Ammon's horn (tissue), 1 donor: ENCODE measurements around the gene TMEM238L.

Experiments
- DNase-seq: peaks from one replicate; pipeline ENCODE4 v3.0.0-alpha.2; 2016; ENCODE audit warnings: low spot score

Gene TMEM238L

DNA sequence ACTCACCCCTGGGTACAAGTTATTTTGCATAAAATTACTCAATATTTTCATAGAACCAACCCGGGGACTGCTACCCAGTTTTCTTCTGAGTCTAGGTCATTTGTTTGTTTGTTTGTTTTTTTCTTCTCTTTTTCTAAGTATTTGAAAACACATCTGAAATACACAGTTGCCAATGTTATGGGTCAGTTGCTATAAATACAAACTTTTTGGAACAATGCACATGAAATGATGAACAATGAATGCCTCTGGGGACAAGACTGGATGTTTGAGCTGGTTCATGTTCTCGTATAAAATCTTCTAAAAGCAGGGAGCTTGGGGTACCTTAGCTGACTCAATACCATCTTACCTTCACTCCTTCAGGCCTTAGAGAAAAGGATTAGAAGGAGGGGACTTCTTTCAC is 30.5 kb downstream of the TMEM238L start:
- DNase-seq = no peak

DNA sequence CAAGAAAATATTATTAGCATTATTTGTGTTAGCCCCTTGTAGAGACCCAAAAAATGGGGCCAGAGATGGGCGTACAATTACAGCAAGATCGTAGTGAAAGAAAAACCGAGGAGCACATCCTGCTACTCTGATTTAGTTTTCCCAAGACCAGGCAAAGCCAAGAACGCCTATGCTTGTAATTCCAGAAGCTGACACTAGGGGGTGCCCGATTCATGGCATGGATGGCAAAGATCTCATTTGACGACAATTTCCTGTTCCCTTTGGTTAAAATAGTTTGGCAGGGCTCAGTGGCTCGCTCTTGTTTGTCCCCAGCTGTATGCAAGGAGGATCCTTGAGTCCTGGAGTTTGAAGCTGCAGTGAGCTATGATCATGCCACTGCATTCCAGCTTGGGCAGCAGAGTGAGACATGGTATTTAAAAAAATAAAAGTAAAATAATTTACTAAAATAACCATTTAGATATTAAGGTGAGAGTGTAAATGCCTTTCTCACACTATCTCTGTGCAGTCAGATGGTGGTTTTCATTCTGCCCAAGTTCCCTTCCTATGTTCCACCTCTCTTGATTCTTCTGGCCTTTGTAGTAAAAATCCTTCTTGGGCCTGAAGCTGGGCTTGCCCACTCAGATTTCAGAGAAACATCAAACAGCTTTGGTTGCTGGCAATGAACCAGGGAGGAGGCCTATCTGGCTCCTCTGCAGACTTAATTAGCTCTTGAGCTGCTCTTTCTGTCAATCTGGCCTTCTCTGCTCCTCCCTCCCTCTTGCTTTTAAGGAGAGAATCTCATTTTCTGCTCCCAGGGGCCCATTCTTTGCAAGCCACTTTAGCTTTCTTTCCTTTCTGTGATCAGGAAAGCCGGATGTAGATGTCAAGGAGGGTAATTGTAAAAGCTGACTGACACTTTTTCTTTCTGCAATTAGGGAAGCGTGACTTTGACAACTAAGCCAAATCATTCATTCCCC is 31.2 kb downstream of the TMEM238L start:
- peak; percentile 42 for DNase-seq

DNA sequence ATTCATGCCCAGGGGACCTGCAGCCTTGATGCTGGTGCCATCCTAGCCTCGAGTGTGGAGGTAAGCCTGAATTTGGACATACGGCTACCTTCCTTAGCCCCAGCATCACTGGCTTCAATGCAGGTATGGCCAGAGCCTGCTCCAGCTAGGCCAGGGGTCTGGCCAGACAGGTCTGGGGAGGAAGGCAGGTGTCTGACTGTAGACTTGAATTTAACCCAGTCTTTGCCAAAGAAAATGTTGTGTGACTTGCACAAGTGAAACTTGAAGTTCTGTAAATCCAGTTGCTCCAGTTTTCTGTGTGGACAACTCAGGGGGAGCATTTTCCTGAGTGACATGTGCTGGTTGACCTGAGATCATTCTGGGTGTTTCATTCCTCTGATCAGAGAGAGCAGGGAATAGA is 32.8 kb downstream of the TMEM238L start:
- DNase-seq = no peak

DNA sequence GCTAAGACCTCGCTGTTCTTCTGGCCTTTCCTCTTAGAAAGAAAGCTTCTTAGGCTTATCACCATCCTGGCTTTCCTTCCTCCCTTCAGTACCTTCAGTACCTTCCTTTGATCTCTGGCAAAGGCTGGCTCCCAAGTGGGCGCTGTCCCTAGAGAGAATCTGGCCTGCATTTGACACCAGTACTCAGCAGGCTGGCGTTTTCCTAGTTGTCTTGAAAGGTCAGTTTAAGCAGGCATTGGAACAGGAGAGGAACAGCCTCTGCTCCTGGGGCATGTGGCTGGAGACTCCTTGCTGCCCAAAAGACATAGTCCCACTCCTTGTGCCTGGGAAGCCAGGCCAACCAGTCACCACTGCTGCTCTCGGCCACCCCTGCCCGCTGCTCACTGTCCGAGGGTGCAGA is 34.1 kb downstream of the TMEM238L start:
- DNase-seq = no peak

DNA sequence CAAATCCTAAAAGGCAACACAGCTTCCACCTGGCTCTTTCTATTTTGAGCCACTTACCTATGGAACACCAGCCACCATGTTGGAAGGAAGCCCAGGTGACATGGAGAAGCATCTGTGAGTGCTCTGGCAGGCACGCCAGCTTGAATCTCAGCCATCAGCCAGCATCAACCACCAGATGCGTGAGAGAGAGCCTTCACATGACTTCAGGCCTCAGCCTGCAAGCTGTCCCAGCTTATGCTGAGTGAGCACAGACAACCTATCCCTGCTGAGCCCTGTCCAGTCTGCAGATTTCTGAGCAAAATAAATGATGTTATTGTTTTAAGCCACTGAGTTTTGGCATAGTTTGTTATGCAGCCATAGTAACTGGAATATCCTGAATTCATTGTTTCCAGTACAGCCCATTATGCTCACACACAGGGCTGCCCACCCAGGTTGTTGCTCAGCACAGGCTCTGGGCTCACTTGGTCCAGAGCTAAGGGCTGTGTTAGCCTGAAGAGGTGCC is 35.1 kb downstream of the TMEM238L start:
- DNase-seq = peak; percentile 33

DNA sequence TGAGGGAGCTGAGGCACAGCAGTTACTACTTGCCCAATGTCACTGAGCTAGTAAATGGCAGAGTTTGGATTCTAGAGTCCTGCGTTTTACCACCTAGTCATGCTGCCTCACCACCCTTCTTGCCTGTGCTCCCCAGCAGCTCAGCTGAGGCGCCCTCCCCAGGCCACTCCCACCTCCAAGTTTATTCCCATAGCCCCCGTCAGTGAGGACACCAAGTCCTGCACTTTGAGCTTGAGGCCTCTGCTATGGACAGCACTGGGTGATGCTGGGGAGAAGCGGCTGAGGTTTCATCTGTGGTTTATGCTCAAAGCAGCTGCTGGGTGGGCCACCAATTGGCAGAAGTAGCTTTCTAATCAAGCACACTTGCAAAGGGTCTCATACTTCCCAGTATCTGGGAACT is 36.7 kb downstream of the TMEM238L start:
- no peak for DNase-seq

DNA sequence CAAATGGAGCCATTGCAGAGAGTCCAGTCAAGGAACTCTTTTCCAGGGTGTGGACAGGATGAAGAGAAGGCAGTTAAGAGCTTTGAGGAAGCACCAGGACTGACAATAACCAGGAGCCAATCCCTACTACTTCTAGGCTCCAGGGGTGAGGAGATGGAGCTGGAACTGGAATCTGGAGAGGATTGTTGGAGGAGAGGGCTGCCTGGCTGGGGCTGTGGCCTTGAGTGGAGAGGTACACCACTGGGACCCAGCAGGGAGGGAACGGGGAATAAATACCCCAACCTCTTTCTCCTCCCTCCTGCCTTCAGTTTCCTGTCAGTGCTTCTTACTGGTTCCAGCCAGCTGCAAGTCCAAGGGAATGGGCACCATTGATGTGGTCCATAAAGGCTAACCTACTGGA is 41.9 kb downstream of the TMEM238L start:
- DNase-seq = no peak

DNA sequence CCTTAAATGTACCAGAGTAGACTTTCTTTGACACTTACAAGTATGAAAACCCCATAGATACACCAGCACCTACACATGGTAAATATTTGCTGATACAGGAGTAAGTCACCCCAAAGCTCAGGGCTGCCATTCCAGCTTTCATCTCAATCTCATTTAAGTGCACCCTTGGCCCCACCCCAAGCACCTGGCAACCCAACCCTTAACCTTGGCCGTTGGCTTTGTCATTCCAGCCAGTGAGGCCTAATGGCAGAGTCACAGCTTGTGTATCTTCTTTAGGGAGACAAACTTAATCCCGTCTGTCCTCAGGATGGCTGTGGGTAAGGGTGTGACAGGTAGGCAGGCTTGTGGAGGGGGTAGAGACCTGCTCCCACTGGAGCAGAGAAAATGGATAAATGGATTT is 42.6 kb downstream of the TMEM238L start:
- no peak for DNase-seq

DNA sequence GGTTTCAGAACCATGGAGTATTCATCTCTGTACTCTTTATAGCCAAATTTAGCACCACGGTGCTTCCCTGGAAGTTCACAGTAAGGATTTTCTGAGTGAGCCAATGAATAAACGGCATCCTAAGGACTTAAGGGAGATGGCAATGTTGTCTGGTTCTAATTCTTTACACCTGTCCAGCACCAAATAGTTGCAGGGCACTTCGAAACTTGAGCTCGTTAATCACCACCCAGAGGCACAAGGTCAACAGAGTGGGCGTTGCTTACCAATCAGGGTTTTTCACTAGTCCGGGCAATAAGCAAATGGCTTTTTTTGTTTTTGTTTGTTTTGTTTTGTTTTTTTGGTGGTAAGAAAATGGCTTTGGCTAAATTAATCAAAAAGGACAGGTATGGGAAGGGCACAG is 45.8 kb downstream of the TMEM238L start:
- no peak for DNase-seq

DNA sequence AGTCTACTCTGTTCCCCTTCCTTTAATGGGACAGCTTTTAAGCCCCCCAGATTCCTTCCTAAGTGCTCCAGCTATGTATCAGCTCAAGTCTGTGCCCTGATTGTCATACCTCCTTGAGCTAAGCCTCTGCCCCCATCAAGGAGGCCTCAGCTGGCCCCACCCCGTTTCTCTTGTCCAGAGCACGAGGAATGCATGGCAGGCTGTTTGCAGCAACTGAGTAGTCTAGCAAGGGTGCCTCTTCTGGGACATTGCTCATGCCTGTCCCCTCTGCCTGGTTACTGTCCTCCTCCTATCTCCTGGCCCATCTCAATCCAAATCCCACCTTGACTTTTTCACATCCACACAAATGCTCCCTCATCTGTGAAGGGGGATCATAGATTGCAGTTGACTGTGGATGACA is 46.3 kb downstream of the TMEM238L start:
- DNase-seq = no peak

DNA sequence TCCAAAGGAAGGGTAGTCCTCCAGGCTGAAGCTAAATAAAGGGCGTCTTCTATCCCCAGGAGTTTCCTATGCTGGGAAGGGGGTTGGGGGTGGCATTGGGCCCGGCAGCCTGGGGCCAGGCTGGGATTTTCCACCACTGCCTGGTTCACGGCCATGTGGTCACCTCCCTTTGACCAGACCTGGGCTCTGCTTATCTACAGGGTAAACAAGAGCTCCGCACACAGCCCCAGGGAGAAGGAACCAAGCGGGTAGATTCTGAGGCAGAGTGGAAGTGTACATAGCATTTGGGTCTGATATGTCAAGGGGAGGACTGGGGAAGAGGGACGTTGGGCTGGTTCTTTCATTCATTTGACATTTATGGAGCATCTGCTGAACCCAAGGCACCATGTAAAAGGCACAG is 46.8 kb downstream of the TMEM238L start:
- DNase-seq = no peak

DNA sequence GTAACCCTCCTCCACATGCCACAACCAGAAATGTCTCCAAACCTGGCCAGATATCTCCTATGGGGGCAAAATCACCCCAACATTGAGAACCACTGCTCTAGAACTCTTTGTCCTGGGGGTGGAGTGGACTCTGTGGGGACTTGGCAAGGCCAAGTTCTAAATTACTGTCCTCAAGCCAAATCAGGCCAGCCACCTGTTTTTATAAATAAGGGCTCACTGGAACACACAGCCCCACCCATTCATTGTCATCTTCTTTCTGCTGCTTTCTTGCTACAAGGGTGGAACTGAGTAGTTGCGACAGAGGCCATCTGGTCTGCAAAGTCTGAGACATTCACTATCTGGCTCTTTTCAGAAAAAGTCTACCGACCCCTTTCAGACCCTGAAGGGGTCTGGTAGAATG is 47.3 kb downstream of the TMEM238L start:
- DNase-seq = no peak

DNA sequence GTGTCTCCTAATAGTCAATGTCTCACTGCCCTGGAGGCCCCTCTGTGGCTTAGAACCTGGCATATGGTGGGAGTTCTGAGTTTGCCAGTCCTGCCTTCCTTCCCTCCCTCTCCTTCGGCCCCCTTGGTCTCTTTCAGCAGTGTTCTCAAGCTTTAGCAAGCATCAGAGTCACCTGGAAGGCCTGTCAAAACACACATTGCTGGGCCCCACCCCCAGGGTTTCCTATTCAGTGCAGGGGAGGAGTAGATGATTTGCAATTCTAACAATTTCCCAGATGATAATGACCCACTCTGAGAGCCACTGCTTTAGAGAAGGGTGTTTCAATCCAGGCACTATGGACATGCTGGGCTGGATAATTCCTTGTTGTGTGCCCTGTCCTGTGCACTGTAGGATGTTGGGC is 47.7 kb downstream of the TMEM238L start:
- DNase-seq = no peak

DNA sequence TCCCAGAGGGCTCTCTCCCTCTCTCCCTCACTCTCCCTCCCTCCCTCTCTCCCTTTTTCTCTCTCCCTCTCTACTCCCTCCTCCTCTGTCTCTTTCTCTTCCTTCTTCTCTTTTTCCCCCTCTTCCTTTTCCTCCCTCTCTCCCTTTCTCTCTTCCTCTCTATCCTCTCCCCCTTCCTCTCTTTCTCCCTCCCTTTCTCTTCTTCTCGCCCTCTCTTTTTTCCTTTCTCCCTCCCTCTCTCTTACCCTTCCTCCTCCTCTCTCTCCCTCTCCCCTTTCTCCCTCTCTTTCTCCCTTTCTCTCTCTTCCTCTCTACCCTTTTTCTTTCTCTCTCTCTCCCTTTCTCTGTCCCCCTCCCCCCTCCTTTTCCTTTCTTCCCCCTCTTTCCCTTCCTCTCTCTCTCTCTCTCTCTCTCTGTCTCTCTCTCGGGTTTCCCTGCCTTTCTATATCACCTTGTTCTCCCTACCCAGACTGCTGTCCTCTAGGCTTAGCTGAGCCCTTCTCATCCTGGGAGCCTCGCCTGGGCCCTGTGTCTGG is 48.2 kb downstream of the TMEM238L start:
- DNase-seq = no peak

DNA sequence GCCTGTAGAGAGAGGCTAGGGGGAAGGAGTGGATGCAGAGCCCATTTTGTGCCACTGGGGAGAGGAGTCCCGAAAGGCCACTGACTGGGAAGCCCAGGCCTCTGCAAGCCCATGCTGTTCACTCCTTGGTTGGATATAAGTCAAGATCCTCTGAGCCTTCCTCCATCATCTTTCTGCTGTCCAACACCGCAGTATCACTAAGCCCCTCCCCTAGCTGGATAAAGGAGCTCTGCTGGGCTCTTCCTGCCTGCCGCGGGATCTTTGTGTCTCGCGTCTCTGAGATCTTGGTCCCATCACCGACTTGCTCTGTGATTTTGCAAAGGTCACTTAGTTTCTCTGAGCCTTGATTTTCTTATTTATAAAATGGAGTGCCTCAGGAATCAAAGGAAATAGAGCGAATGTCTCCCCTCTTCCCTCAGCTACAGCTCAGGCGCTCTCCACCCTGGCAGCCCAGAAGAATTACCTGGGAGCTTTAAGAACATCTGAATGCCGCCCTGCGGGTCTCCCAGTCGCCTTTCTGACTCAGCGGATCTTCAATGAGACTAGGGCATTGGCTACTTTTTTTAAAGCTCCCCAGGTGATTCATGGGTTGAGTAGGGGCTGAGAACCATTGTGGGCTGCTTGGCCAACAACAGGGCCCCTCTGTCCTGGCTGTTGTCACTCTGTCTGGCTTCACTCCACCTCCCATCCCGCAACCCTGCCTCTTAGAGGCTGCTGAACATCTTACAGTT is 48.9 kb downstream of the TMEM238L start:
- no peak for DNase-seq

DNA sequence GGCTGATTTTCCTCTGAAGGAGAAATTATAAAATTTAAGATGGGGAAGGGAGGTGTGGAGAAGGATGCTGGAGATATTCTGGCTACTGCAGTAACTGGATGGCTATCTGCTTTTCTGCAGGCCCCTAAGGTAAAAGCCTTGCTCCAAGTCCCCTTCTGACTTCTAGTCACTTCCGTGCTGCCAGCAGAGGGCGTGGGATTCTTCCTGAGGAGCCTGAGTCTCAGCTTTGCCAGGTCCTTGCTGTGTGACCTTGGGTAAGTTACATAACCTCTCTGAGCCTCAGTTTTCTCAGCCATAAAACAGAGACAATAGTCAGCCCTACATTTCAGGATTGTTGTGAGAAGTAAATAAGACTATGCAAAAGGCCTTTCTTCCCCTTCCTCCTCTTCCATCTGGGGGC is 49.8 kb downstream of the TMEM238L start:
- no peak for DNase-seq

DNA sequence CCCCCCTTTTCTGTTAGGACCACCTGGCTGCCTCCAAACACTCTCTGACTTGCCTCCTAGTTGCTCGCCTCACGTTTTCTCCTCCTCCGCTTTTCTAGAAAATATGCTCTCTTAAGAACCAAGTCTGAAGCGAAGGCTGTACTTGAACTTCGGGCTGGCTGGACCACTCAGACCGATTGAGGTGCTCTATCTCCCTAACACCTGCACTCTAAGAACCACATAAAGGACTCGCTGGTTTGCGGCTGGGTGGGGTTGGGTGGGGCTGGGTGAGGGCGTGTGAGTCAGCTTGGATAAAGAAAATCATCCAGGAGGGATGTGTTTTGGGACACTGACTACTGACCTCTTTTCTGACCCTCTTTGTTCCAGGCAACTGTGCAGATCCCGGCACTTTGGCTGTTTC is 51.2 kb downstream of the TMEM238L start:
- no peak for DNase-seq

DNA sequence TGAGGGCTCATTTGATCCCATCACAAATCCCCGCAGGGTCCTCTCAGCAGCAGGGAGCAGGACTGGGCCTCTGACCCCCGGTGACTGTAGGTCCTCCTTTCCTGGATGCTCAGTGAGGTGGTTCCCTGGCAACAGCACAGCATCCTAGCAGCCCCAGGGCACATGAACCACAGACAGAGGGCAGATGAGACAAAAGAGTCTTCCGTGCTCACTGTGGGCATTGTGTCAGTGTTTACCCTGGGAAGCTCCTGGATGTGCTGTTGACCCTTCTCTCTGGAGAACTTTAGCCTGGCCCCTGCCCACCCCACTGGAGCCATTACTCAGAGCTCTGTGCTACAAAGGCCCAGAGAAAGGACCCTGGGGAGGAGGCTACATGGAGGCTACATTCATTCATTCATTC is 52.3 kb downstream of the TMEM238L start:
- no peak for DNase-seq

DNA sequence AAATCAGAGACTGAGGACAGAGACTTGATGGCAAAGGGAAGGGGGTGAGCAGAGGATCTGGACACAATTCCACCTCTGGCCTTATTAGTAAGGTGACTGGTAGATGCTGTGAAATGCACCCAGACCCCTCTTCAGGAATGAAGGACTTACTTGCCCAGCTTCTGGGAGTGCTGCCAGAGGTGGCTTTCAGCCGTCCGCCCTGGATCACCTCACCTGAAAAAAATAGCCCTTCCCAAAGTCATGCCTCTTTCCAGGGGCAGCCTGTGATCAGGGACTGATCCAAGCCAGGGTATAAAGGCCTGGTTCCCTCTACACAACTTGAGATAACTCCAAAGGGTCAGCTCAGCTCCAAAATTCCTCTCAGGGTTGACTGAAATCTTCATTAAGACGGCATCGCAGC is 53.7 kb downstream of the TMEM238L start:
- no peak for DNase-seq

DNA sequence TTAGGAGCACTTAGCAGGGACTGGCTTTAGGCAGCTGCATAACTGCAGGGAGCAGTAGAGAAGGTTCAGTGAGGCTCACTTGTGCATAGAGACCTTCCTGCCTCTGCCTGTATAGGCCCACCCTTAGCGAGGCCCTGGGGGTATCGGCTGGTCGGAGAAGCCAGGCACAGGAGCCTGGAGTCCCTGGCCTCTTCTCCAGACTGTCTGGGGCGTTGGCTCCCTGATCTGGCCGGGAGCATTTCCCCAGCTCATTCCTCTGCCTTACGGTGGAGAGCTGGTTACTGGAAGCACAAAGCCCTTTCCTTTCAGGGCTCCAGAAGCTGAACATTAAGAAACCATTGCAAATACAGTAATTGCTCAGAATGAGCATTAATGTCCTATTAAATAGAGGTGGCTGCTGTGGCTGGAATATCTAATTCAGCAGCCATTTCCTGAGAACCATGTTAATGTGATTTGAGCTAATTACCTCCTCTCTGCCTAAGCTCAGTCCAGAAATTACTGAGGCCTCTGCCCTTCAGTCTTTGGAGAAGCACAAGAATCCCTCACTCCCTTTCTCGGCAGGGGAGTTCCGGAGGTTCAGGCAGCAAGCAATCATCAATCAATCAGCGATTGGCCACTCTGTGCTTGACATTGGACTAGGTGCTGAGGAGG is 55.2 kb downstream of the TMEM238L start:
- no peak for DNase-seq

DNA sequence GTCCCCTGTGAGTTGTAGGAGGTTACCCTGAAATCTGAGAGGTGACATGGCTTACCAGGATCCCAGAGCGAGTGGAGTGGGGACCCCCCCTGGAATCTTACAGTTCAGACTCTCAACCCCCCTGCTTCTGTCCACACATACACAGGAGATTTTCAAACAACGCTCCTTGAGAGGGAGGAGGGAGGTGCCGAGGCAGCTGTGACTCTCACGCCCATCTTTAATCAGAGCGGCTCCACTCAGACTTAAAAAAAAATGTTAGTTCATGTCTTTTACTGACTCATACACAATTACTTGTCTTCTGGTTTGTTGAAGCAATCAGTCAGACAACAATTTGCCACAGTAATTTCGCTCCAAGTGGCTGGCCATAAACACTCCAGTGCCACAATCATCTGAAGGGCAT is 58.7 kb downstream of the TMEM238L start:
- DNase-seq = no peak
